ENCODE data around the gene TMEM247.
"Not testable (repeated sequence)": the region's sequence is repeated elsewhere in the genome, so short reads cannot be mapped to it uniquely, and the experiment has no call there.

GRCh38 chr2:46472165-46472564 is 7.2 kb upstream of the TMEM247 start:
- TF ChIP-seq, protein P1, sequence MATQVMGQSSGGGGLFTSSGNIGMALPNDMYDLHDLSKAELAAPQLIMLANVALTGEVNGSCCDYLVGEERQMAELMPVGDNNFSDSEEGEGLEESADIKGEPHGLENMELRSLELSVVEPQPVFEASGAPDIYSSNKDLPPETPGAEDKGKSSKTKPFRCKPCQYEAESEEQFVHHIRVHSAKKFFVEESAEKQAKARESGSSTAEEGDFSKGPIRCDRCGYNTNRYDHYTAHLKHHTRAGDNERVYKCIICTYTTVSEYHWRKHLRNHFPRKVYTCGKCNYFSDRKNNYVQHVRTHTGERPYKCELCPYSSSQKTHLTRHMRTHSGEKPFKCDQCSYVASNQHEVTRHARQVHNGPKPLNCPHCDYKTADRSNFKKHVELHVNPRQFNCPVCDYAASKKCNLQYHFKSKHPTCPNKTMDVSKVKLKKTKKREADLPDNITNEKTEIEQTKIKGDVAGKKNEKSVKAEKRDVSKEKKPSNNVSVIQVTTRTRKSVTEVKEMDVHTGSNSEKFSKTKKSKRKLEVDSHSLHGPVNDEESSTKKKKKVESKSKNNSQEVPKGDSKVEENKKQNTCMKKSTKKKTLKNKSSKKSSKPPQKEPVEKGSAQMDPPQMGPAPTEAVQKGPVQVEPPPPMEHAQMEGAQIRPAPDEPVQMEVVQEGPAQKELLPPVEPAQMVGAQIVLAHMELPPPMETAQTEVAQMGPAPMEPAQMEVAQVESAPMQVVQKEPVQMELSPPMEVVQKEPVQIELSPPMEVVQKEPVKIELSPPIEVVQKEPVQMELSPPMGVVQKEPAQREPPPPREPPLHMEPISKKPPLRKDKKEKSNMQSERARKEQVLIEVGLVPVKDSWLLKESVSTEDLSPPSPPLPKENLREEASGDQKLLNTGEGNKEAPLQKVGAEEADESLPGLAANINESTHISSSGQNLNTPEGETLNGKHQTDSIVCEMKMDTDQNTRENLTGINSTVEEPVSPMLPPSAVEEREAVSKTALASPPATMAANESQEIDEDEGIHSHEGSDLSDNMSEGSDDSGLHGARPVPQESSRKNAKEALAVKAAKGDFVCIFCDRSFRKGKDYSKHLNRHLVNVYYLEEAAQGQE (IDR thresholded peaks at IDR 0.05; ENCODE audit: low read depth, low read length), result not testable (repeated sequence)
- not testable (repeated sequence) for TF ChIP-seq SREBF1 (IDR thresholded peaks at IDR 0.05; ENCODE audit: low read length); TCF3 (IDR thresholded peaks at IDR 0.05; ENCODE audit: borderline replicate concordance, insufficient read depth, low read depth, low read length); POLR2A (IDR thresholded peaks at IDR 0.05; ENCODE audit: low read depth, low read length); ETV6 (conservative IDR thresholded peaks at IDR 0.05 in 1 of 2, IDR thresholded peaks at IDR 0.05 in 1 of 2; ENCODE audit: borderline replicate concordance in 1 of 2, low read depth in 1 of 2); ZNF274 (IDR thresholded peaks at IDR 0.05; ENCODE audit: insufficient read depth, insufficient read length); CEBPZ (IDR thresholded peaks at IDR 0.05; ENCODE audit: low read depth, low read length); NFXL1 (IDR thresholded peaks at IDR 0.05; ENCODE audit: borderline replicate concordance); TAF1 (IDR thresholded peaks at IDR 0.05; ENCODE audit: borderline replicate concordance, low read depth, low read length); POLR2AphosphoS5 (IDR thresholded peaks at IDR 0.05; ENCODE audit: low read length)
- TF ChIP-seq, protein P2, sequence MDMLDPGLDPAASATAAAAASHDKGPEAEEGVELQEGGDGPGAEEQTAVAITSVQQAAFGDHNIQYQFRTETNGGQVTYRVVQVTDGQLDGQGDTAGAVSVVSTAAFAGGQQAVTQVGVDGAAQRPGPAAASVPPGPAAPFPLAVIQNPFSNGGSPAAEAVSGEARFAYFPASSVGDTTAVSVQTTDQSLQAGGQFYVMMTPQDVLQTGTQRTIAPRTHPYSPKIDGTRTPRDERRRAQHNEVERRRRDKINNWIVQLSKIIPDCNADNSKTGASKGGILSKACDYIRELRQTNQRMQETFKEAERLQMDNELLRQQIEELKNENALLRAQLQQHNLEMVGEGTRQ (IDR thresholded peaks at IDR 0.05; ENCODE audit: borderline replicate concordance, low read depth, low read length), result not testable (repeated sequence)

Data from GM12878 (cell line).